HG02938 (cell line): Measurements from ENCODE around the gene BRAT1.
"Not testable (repeated sequence)": the region's sequence is repeated elsewhere in the genome, so short reads cannot be mapped to it uniquely, and the experiment has no call there.

ENCODE experiments used
- ATAC-seq: cut with Tn5 transposase; IDR thresholded peaks from one replicate; pipeline ENCODE4 v1.9.1; 2021; ENCODE audit warnings: mild to moderate bottlenecking, moderate library complexity; ENCODE audit not compliant: unreplicated experiment

Gene BRAT1

GRCh38 chr7:2555121-2556052 is at the start of gene BRAT1:
Gene BRAT1 (minus strand): TSS chr7:2555524. CDS start chr7:2554431, 1,093 bp downstream.
- peak; percentile 76 for ATAC-seq

DNA sequence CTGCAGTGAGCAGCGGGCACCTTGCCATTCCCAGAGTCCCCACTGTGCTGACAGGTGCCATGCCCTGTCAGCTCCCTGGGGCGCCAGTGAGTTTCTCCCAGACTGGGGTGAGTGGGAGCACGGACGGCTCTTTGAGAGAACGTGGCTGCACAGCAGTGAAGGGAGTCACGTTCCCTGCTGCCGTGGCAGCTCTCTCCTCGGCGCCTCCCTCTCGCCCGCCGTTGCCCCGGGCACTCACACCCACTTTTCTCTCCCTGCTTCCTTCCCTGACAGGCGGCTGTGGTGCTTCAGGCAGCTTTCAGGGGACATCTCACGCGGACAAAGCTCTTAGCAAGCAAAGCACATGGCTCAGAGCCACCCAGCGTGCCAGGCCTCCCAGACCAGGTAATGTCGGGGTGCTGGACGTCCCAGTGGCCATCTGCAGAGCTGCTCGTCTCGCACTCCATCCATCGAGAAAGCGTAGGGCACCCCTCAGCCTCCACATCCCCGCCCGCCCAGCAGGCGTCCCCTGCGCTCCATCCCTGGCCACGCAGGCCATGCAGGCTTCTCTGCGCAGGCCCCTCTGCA is 49.4 kb upstream of the BRAT1 start:
- ATAC-seq: no peak

GRCh38 chr7:2603044-2603965 is 48.0 kb upstream of the BRAT1 start:
- no peak for ATAC-seq

DNA sequence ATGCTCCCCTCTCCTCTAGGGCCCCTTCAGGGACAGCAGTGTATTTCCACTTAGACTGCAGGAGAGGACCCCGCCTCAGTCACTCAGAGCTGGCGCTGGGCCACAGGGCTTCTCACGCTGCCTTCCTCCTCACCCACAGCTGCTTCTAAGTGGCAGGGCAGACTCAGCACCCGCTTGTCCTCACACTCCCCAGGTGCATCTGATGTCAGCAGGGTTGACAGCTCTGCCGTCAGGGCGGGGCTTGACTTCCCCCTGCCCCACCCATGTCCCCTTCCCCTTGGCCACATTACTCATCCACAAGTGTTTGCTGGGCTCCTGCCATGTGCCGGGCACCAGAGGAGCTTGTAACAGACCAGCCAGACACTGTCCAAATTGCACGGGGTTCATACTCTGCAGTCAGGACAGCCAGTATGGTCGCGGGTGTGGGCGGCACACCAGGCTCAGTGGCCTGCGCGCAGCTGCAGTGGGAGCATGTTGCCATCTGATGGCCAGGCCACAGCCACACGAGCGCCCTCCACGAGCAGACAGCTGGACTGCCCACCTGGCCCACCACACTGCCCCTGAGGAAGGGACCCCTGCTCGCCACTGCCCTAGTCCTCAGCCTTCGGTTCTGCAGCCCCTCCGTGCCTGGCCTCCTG is 47.2 kb upstream of the BRAT1 start:
- ATAC-seq: no peak

GRCh38 chr7:2601907-2602306 is 46.6 kb upstream of the BRAT1 start:
- ATAC-seq: no peak

GRCh38 chr7:2601065-2601464 is 45.7 kb upstream of the BRAT1 start:
- ATAC-seq: no peak

GRCh38 chr7:2598154-2598823 is 43.0 kb upstream of the BRAT1 start:
- ATAC-seq: no peak

DNA sequence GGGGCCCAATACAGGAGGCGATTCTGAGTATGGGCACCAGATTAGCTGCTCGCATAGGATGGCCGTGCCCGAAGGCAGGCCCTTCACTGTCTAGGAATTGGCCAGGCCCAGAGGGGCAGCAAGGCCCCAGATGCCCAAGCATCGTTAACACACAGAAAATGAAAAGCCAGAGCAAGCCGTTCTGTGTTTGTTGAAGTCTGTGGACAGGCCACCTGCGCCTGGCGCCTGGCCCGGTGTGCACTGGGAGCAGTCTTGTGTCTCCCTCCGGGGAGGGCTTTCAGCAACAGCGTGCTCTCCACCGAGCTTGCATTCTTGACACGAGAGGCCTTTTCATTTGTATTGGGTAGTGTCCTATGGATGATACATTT is 41.9 kb upstream of the BRAT1 start:
- ATAC-seq: no peak

GRCh38 chr7:2596464-2597272 is 41.3 kb upstream of the BRAT1 start:
- no peak for ATAC-seq

- ATAC-seq: no peak
Observed at GRCh38 chr7:2595258-2595860, 40.0 kb upstream of the BRAT1 start.

GRCh38 chr7:2594599-2594998 is 39.3 kb upstream of the BRAT1 start:
- no peak for ATAC-seq

DNA sequence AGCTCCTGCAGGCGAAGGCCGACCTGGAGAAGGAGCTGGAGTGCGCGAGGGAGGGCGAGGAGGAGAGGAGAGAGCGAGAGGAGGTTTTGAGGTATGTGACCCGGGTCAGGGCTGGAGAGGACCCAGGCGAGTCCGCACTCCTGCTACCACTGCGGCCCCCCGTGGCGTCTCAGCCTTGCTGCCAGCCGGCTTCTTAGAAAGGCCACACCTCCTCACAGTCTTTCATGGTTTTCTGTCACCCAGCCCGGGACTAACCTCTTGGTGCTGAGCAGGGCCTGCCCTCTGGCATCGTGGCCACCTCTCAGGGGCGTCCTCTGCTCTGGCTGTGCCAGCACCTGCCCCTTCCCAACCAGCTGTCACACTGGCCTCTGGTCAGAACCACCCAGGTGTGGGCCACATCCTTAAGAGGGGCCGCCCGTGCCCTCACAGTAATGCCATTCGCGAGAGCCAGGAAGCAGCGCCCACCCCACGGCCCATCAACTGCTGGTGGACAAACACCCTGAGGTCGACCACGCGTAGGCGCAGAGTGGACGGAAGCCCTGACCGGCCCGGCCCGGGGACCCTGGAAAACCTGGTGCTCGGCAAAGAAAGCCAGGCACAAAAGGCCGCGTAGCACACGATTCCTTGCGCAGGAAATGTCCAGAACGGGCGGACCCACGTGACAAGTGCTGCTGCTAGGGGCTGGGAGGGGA is 37.9 kb upstream of the BRAT1 start:
- no peak for ATAC-seq

DNA sequence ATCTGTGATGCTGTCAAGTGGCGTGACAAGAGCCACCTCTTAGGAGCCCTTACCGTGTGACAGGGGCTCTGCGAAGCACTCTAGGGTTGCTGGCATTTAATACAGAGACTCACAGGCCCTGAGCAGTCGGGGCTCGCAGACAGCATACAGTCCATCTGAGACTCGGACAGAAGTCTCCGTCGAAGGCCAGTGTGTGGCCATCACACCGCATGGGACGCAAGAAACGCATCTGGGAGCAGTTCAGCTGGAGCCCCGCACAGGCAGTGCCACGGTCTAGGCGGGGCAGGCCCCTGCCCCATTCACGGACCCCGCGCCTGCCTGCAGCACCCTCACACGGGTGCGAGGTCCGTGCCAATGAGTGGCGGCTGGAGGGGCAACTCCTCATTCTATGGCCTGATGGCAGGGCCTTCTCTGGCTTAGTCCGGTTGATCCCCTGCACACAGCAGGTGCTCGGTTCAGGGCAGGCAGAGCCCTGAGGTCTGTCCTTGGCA is 37.1 kb upstream of the BRAT1 start:
- ATAC-seq: no peak

GRCh38 chr7:2589941-2590340 is 34.6 kb upstream of the BRAT1 start:
- ATAC-seq: not testable (repeated sequence)

DNA sequence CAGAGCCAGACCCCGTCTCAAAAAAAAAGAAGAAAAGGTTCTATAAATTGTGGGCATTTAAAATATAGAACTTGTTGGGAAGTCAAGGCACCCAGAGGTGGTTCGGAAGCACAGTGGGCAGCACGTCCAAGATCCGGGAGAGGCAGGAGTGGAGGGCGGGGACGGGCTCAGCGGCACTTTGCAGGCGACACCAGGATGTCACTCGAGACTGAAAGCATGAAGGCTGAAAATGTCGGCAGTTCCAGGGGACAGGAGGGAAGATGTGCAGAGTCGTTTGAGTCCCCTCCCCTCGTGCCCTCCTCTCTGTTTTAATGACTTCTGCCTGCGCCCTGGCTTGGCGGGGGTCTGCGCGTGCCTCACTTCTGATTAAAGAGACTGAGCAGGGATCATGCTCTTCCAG is 34.0 kb upstream of the BRAT1 start:
- ATAC-seq: no peak

- no peak for ATAC-seq
Observed at GRCh38 chr7:2587778-2588177, 32.5 kb upstream of the BRAT1 start.

DNA sequence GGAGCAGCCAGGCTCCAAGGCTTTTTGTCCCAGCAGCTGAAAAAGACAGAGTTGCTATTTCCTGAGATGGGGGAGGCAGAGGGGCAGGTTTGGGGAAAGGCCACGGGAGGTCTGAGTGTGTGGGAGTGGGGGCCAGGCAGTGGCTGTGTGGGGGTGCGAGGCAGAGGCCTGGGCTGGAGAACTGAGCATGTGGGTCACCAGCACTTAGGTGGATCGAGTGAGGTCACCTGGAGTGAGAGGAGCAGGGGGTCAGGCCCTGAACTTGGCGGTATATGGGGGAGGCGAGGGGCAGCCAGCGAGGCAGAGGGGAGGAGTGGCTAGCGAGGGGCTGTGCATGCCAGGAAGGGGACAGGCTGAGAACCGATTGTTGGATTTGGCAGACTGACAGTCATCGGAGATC is 31.8 kb upstream of the BRAT1 start:
- no peak for ATAC-seq

DNA sequence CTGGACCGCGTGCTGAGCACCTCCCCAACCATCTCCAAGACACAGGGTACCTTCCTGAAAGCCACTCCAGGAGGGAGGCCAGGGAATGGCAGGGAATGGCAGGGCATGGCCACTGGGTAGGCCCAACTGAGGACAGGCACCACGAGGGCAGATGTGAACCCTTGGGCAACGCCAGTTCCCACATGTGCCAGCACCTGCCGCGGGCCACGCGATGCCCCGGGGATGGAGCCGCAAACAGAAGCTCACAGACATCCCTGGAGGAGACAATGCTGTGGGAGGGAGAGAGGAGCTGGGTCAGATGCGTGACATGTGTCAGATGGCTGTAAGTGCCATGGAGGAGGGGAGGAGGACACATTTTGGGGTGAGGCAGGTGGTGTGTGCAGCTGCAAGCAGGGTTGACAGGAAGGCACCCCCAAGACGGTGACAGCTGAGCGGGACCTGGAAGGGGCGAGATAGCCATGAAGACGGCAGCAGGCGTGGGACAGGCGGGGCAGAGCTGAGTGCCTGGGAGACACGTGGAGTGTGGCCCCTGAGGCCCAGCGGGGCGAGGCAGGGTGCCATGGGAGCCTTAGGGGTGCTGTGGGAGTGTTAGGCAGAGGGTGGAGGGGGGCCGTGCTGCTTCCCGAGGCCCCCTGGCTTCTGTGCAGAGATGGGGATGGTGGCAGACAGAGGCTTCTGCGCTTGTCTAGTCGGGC is 31.1 kb upstream of the BRAT1 start:
- ATAC-seq: no peak
